ENCODE results near the gene MYO3A.
A peak's percentile ranks its signal among the peaks of the same experiment; 100 is the strongest.
"Not testable (repeated sequence)": the region's sequence is repeated elsewhere in the genome, so short reads cannot be mapped to it uniquely, and the experiment has no call there.

MYO3A gene

GRCh38 chr10:25974897-25975459 is 40.9 kb downstream of the MYO3A start:
- no peak for DNase-seq

- DNase-seq, result no peak
These were observed 44.7 kb downstream of the MYO3A start for GRCh38 chr10:25978771-25979170.

- no peak for DNase-seq
These were observed 48.1 kb downstream of the MYO3A start for GRCh38 chr10:25982107-25982506.

- DNase-seq, result no peak
These were observed 54.6 kb downstream of the MYO3A start for GRCh38 chr10:25988583-25988982.

GRCh38 chr10:25989951-25990350 is 55.9 kb downstream of the MYO3A start:
- no peak for DNase-seq

- DNase-seq, result no peak
These were observed 65.4 kb downstream of the MYO3A start for GRCh38 chr10:25999295-25999981.

- DNase-seq, result no peak
These were observed 66.9 kb downstream of the MYO3A start for GRCh38 chr10:26000971-26001370.

- not testable (repeated sequence) for DNase-seq
These were observed 68.4 kb downstream of the MYO3A start for GRCh38 chr10:26002466-26002865.

- DNase-seq, result no peak
These were observed 81.1 kb downstream of the MYO3A start for GRCh38 chr10:26015092-26015491.

- DNase-seq, result no peak
These were observed 88.8 kb downstream of the MYO3A start for GRCh38 chr10:26022831-26023230.

- no peak for DNase-seq
These were observed 90.3 kb downstream of the MYO3A start for GRCh38 chr10:26024303-26024702.

- DNase-seq, result no peak
These were observed 91.5 kb downstream of the MYO3A start for GRCh38 chr10:26025523-26025922.

- DNase-seq, result no peak
These were observed 95.8 kb downstream of the MYO3A start for GRCh38 chr10:26029858-26030257.

GRCh38 chr10:26031300-26031699 is 97.3 kb downstream of the MYO3A start:
- DNase-seq, result no peak

GRCh38 chr10:26043469-26043868 is 109.4 kb downstream of the MYO3A start:
- DNase-seq, result no peak

GRCh38 chr10:26044141-26044749 is 110.2 kb downstream of the MYO3A start:
- DNase-seq, result peak in 1 of 58 donors; percentile 2

- no peak for DNase-seq
These were observed 112.2 kb downstream of the MYO3A start for GRCh38 chr10:26046073-26046700.

GRCh38 chr10:26048756-26049155 is 114.7 kb downstream of the MYO3A start:
- DNase-seq, result no peak

GRCh38 chr10:26052326-26052725 is 118.3 kb downstream of the MYO3A start:
- DNase-seq, result no peak

- no peak for DNase-seq
These were observed 123.4 kb downstream of the MYO3A start for GRCh38 chr10:26057466-26057865.

GRCh38 chr10:26064106-26064505 is 130.1 kb downstream of the MYO3A start:
- no peak for DNase-seq

GRCh38 chr10:26067680-26068079 is 133.7 kb downstream of the MYO3A start:
- DNase-seq, result no peak

Data from anterior cingulate cortex (tissue), 58 donors.